ENCODE measurements around the gene STOML1.
A peak's percentile ranks its signal among the peaks of the same experiment; 100 is the strongest.
"Not testable (repeated sequence)": the region's sequence is repeated elsewhere in the genome, so short reads cannot be mapped to it uniquely, and the experiment has no call there.

Gene STOML1

DNA sequence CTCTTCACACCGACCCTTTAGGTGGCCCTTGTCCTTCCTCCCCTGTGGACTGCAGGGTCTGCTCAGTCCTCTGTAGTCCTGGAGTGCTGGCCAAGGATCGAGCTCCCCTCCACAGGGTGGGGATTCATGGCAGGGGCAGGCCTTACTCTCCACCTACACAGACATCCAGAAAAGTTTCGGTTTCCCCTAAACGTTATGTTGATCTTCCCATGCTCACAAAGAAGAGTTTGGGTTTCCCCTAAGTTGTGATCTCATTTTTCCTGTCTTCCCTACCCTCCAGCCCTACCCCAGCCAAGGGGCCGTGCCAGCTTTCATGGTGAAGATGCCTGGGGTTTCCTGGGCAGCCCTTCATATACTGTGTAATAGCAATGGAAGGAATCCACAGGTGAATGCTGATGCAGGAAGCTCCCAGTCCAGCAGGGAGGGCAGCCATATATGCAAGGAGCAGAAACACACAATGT is 10.3 kb downstream of the STOML1 start:
- peaks cover 23% of the 10 kb centered on the region for H3K27me3 ChIP-seq (replicated peaks; ENCODE audit: insufficient read depth, low read length)
- H3F3A ChIP-seq (ENCODE audit: insufficient read depth, low read length): 0 out of 2 replicates have a peak, but pooled peaks cover 7% of the 10 kb centered on the region
- H3K27ac ChIP-seq (ENCODE audit: low read length): no peak overlapping the region
- TF ChIP-seq EZH2 (optimal IDR thresholded peaks at IDR 0.05; ENCODE audit: low read depth, low read length): no peak
- TF ChIP-seq, protein P1, sequence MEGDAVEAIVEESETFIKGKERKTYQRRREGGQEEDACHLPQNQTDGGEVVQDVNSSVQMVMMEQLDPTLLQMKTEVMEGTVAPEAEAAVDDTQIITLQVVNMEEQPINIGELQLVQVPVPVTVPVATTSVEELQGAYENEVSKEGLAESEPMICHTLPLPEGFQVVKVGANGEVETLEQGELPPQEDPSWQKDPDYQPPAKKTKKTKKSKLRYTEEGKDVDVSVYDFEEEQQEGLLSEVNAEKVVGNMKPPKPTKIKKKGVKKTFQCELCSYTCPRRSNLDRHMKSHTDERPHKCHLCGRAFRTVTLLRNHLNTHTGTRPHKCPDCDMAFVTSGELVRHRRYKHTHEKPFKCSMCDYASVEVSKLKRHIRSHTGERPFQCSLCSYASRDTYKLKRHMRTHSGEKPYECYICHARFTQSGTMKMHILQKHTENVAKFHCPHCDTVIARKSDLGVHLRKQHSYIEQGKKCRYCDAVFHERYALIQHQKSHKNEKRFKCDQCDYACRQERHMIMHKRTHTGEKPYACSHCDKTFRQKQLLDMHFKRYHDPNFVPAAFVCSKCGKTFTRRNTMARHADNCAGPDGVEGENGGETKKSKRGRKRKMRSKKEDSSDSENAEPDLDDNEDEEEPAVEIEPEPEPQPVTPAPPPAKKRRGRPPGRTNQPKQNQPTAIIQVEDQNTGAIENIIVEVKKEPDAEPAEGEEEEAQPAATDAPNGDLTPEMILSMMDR (IDR thresholded peaks at IDR 0.05; ENCODE audit: low read length): no peak
- no peak for TF ChIP-seq EZH2phosphoT487 (IDR thresholded peaks at IDR 0.05; ENCODE audit: low read length)
- H3K36me3 ChIP-seq (replicated peaks; ENCODE audit: insufficient read depth, low read length): no peaks in the 10 kb centered on the region
- no peak for DNase-seq
- H3K79me2 ChIP-seq (ENCODE audit: low read length): no peaks in the 10 kb centered on the region
- no peaks in the 10 kb centered on the region for H3K9me3 ChIP-seq (replicated peaks; ENCODE audit: insufficient read depth, low read length)
- no peak overlapping the region for H3K4me2 ChIP-seq (ENCODE audit: low read depth, low read length)
- H4K20me1 ChIP-seq (ENCODE audit: insufficient read depth, low read length): no peaks in the 10 kb centered on the region
- no peak overlapping the region for H3K9ac ChIP-seq (ENCODE audit: low read length)
- no peak overlapping the region for H2AFZ ChIP-seq (ENCODE audit: low read length)
- peaks cover 12% of the 10 kb centered on the region for H3K4me1 ChIP-seq (ENCODE audit: low read length)
- no peak overlapping the region for H3K4me3 ChIP-seq (ENCODE audit: low read length)
- H3K9me2 ChIP-seq (replicated peaks; ENCODE audit: insufficient read depth, low read length): no peaks in the 10 kb centered on the region

DNA sequence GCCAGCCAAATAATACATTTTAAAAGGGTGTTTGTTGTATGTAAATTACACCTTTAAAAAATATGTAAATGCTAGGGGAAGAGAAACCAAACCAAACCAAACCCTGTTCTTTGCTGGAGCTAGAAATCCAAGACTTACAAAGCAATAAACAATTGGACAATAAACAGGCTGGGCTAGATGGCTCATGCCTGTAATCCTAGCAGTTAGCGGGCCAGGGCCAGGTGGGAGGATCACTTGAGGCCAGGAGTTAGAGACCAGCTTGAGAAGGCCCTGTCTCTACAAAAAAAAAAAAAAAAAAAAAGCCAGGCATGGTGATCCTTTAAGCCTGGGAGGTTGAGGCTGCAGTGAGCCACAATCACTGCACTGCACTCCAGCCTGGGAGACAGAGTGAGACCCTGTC is 12.5 kb downstream of the STOML1 start:
- Histone ChIP-seq H3F3A (ENCODE audit: insufficient read depth, low read length) (peaks cover 5% of the 10 kb centered on the region; the same call in 1 of the 2 replicates), H2AFZ (ENCODE audit: low read length) (no peak overlapping the region), H3K27me3 (replicated peaks; ENCODE audit: insufficient read depth, low read length) (peaks cover 45% of the 10 kb centered on the region), H3K9ac (ENCODE audit: low read length) (no peak overlapping the region), H3K36me3 (replicated peaks; ENCODE audit: insufficient read depth, low read length) (no peaks in the 10 kb centered on the region), H3K4me3 (ENCODE audit: low read length) (no peak overlapping the region), H3K9me3 (replicated peaks; ENCODE audit: insufficient read depth, low read length) (no peaks in the 10 kb centered on the region), H4K20me1 (ENCODE audit: insufficient read depth, low read length) (no peaks in the 10 kb centered on the region), H3K79me2 (ENCODE audit: low read length) (no peaks in the 10 kb centered on the region), H3K4me2 (ENCODE audit: low read depth, low read length) (no peak overlapping the region), H3K4me1 (ENCODE audit: low read length) (peaks cover 6% of the 10 kb centered on the region), H3K27ac (ENCODE audit: low read length) (no peak overlapping the region), H3K9me2 (replicated peaks; ENCODE audit: insufficient read depth, low read length) (no peaks in the 10 kb centered on the region)
- TF ChIP-seq EZH2 (optimal IDR thresholded peaks at IDR 0.05; ENCODE audit: low read depth, low read length): no peak
- TF ChIP-seq, protein P1 (IDR thresholded peaks at IDR 0.05; ENCODE audit: low read length): no peak
- no peak for TF ChIP-seq EZH2phosphoT487 (IDR thresholded peaks at IDR 0.05; ENCODE audit: low read length)
- DNase-seq: no peak

DNA sequence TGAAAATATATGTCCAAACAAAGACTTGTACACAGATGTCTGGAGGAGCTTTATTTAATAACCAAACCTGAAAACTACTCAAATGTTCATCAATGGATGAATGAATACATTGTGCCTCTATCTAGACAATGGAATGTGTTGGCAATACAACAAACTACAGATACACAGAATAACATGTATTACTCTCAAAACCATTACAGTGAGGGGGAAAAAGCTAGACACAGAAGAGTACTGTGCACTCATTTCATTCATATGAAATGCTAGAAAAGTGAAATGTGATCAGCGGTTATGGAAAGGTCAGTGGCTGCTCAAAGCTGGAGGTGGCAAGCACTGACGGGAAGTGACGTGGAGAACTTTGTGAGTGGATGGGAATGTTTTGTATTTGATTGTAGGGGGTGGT is 13.2 kb downstream of the STOML1 start:
- Histone ChIP-seq H3K4me3 (ENCODE audit: low read length) (no peak overlapping the region), H3K4me1 (ENCODE audit: low read length) (0 out of 2 replicates have a peak, but pooled peaks cover 4% of the 10 kb centered on the region), H3K9me2 (replicated peaks; ENCODE audit: insufficient read depth, low read length) (no peaks in the 10 kb centered on the region), H3F3A (ENCODE audit: insufficient read depth, low read length) (peaks cover 5% of the 10 kb centered on the region; the same call in 1 of the 2 replicates), H2AFZ (ENCODE audit: low read length) (no peak overlapping the region), H3K9me3 (replicated peaks; ENCODE audit: insufficient read depth, low read length) (no peaks in the 10 kb centered on the region), H3K9ac (ENCODE audit: low read length) (no peak overlapping the region), H4K20me1 (ENCODE audit: insufficient read depth, low read length) (no peaks in the 10 kb centered on the region), H3K27ac (ENCODE audit: low read length) (no peak overlapping the region), H3K36me3 (replicated peaks; ENCODE audit: insufficient read depth, low read length) (no peaks in the 10 kb centered on the region), H3K79me2 (ENCODE audit: low read length) (no peaks in the 10 kb centered on the region), H3K4me2 (ENCODE audit: low read depth, low read length) (no peak overlapping the region), H3K27me3 (replicated peaks; ENCODE audit: insufficient read depth, low read length) (peaks cover 49% of the 10 kb centered on the region)
- DNase-seq: no peak
- TF ChIP-seq EZH2 (optimal IDR thresholded peaks at IDR 0.05; ENCODE audit: low read depth, low read length): no peak
- TF ChIP-seq, protein P1 (IDR thresholded peaks at IDR 0.05; ENCODE audit: low read length): no peak
- TF ChIP-seq EZH2phosphoT487 (IDR thresholded peaks at IDR 0.05; ENCODE audit: low read length): no peak

DNA sequence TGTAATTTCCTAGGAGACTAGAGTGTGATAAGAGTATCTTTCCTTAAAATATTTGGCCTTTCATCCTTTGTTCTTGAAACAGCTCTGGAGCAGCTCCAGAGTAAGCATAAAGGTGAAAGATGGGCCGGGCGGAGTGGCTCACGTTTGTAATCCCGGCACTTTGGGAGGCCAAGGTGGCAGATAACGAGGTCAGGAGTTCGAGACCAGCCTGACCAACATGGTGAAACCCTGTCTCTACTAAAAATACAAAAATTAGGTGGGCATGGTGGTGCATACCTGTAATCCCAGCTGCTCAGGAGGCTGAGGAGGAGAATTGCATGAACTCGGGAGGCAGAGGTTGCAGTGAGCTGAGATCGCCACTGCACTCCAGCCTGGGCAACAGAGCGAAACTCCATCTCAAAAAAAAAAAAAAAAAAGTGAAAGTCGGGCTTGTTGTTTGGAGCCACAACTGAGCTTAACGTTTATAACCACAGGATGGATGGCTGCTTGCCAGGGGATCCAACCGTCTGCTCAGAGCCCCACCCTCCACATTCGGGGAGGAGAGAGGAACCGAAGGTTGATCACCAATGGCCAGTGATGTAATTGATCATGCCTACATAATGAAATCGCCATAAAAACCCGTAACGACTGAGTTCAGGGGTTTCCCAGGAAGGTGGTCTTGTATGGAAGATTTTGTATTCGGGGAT is 16.5 kb downstream of the STOML1 start:
- Histone ChIP-seq H3K4me2 (ENCODE audit: low read depth, low read length) (peak overlapping the region; percentile 43), H3K27me3 (replicated peaks; ENCODE audit: insufficient read depth, low read length) (peaks cover 49% of the 10 kb centered on the region)
- not testable (repeated sequence) for H3K79me2 ChIP-seq (ENCODE audit: low read length); H3K9me3 ChIP-seq (replicated peaks; ENCODE audit: insufficient read depth, low read length); H4K20me1 ChIP-seq (ENCODE audit: insufficient read depth, low read length); H3K9ac ChIP-seq (ENCODE audit: low read length); H3K9me2 ChIP-seq (replicated peaks; ENCODE audit: insufficient read depth, low read length); H3K4me3 ChIP-seq (ENCODE audit: low read length); H3K27ac ChIP-seq (ENCODE audit: low read length); H3F3A ChIP-seq (ENCODE audit: insufficient read depth, low read length); H3K36me3 ChIP-seq (replicated peaks; ENCODE audit: insufficient read depth, low read length); H2AFZ ChIP-seq (ENCODE audit: low read length); H3K4me1 ChIP-seq (ENCODE audit: low read length)
- DNase-seq: peak; percentile 66

DNA sequence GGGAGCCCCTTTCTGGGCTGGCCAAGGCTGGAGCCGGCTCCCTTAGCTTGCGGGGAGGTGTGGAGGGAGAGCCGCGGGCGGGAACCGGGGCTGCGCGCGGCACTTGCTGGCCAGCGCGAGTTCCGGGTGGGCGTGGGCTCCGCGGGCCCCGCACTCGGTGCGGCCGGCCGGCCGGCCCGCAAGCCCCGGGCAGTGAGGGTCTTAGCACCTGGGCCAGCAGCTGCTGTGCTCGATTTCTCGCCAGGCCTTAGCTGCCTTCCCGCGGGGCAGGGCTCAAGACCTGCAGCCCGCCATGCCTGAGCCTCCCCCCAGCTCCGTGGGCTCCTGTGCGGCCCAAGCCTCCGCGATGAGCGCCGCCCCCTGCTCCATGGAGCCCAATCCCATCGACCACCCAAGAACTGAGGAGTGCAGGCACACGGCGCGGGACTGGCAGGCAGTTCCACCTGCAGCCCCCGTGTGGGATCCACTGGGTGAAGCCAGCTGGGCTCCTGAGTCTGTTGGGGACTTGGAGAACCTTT is 18.4 kb downstream of the STOML1 start:
- H3K79me2 ChIP-seq (ENCODE audit: low read length); H3K9me3 ChIP-seq (replicated peaks; ENCODE audit: insufficient read depth, low read length); H3K9me2 ChIP-seq (replicated peaks; ENCODE audit: insufficient read depth, low read length); H2AFZ ChIP-seq (ENCODE audit: low read length); DNase-seq; H3K36me3 ChIP-seq (replicated peaks; ENCODE audit: insufficient read depth, low read length); H4K20me1 ChIP-seq (ENCODE audit: insufficient read depth, low read length); H3K4me2 ChIP-seq (ENCODE audit: low read depth, low read length); H3K4me3 ChIP-seq (ENCODE audit: low read length); H3K27ac ChIP-seq (ENCODE audit: low read length); H3K4me1 ChIP-seq (ENCODE audit: low read length); H3K9ac ChIP-seq (ENCODE audit: low read length); H3F3A ChIP-seq (ENCODE audit: insufficient read depth, low read length): not testable (repeated sequence)
- H3K27me3 ChIP-seq (replicated peaks; ENCODE audit: insufficient read depth, low read length): peaks cover 44% of the 10 kb centered on the region

Measured in MM.1S (cell line).